Gastroesophageal sphincter (tissue), 4 donors: Measurements from ENCODE around the gene BTBD2. TPM values are rescaled to one million over a fixed set of nuclear protein-coding genes. Genes with fewer than 3 reads are reported as not detected.

Source experiments
- ATAC-seq: fragments of 150-250 bp; one replicate; pipeline ENCODE4 v1.9.1; 2016; ENCODE audit warnings: mild to moderate bottlenecking, moderate library complexity
- H3K27ac ChIP-seq, 4 donors: fragments of 200-600 bp; sonication (generic) in 3 of 4; 1 replicate in 3 of 4; 2 replicates in 1 of 4; pipeline ENCODE4 v1.5.1; 2016 to 2019
- H3K27me3 ChIP-seq: fragments of 200-600 bp; sonication (generic); one replicate; pipeline ENCODE4 v1.5.1; 2019
- H3K36me3 ChIP-seq, 2 donors: fragments of 200-600 bp; sonication (generic); one replicate each; pipeline ENCODE4 v1.5.1; 2019; ENCODE audit warnings: control low read depth in 1 of 2
- H3K4me1 ChIP-seq, 3 donors: fragments of 200-600 bp; sonication (generic); 1 replicate in 2 of 3; 2 replicates in 1 of 3; pipeline ENCODE4 v1.5.1; 2016 to 2019; ENCODE audit warnings: control low read depth in 2 of 3
- H3K4me3 ChIP-seq, 2 donors: fragments of 200-600 bp; sonication (generic); one replicate each; pipeline ENCODE4 v1.5.1; 2019; ENCODE audit warnings: mild to moderate bottlenecking in 1 of 2, moderate library complexity in 1 of 2
- H3K9me3 ChIP-seq, 3 donors: fragments of 200-600 bp; sonication (generic); one replicate each; pipeline ENCODE4 v1.5.1; 2017 to 2019; ENCODE audit warnings: control low read depth in 2 of 3
- EP300 ChIP-seq: sonication (generic); formaldehyde crosslinking; IDR thresholded peaks from one replicate; pipeline ENCODE4 v1.6.1; 2017; ENCODE audit warnings: antibody characterized with exemption, mild to moderate bottlenecking
- POLR2A ChIP-seq, 2 donors: fragments of 450-650 bp; IDR thresholded peaks; one replicate each; pipeline ENCODE4 v1.6.1; 2017; ENCODE audit warnings: antibody characterized with exemption in 2 of 2, mild to moderate bottlenecking in 2 of 2, moderate library complexity in 1 of 2
- POLR2AphosphoS5 ChIP-seq: sonication (generic); formaldehyde crosslinking; IDR thresholded peaks from one replicate; pipeline ENCODE4 v1.6.1; 2017; ENCODE audit warnings: antibody characterized with exemption
- WGBS, 2 donors: methylation state at CpG; one replicate each; pipeline ENCODE4 v1.1.5; 2018; ENCODE audit warnings: low coverage in 1 of 2; 5-methylcytosine and 5-hydroxymethylcytosine counted together
- total RNA-seq, 4 donors: library from RNA; depleted of rRNA; stranded (reverse); fragments of >200 nt; gene quantifications; one replicate each; pipeline ENCODE4 v1.1.0, GENCODE V29; 2016
- TF ChIP-seq, protein P1 (sequence below), 4 experiments: fragments of 200-600 bp in 2 of 4; fragments of 450-650 bp in 2 of 4; sonication (generic) in 1 of 4; IDR thresholded peaks; one replicate each; pipeline ENCODE4 v1.5.1; 2017 to 2019; ENCODE audit warnings: antibody characterized with exemption in 4 of 4, mild to moderate bottlenecking in 2 of 4, moderate library complexity in 2 of 4

The BTBD2 gene
- total RNA-seq, 4 donors from 2014 or later = 44.0 to 125 (median 59.9) TPM

DNA sequence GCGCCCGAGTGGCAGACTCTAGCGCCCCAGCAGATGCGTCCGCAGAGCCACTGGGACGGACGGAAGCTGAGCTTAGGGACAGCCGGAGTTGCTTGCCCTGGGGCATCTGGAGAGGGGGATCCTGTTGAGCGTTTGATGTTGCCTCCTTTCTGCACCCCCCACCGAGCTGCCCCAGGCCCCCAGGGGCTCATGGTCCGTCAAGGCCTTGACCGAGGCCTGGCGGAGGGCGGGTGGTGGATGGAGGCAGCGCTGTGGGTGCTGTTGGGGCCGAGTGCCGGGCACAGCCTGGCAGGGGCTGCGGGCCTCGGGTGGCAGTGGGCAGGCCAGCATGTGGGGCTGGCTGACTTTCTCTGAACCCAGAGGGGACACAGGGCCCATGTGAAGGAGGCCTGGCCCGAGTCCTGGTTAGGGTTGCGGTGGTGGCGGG, 71.8 kb downstream of the BTBD2 start:
- ATAC-seq = no peak
- Histone ChIP-seq H3K27me3 (no peaks in the 10 kb centered on the region), H3K4me3 (no peak overlapping the region), H3K4me1 (peaks cover 0 to 55% (median 27%) of the 10 kb centered on the region in 3 donors), H3K27ac (peak overlapping the region in 2 of 4 donors; percentile 99 to 100), H3K36me3 (no peaks in the 10 kb centered on the region), H3K9me3 (no peaks in the 10 kb centered on the region)
- WGBS, 2 donors = 83% methylated on average over 4 of the region's 22 CpGs; no CpG with 5 or more reads in 1 of the 2 donors
- TF ChIP-seq EP300 (no peak), POLR2AphosphoS5 (no peak), POLR2A (IDR thresholded peaks at IDR 0.05) (no peak)
- TF ChIP-seq, protein P1, sequence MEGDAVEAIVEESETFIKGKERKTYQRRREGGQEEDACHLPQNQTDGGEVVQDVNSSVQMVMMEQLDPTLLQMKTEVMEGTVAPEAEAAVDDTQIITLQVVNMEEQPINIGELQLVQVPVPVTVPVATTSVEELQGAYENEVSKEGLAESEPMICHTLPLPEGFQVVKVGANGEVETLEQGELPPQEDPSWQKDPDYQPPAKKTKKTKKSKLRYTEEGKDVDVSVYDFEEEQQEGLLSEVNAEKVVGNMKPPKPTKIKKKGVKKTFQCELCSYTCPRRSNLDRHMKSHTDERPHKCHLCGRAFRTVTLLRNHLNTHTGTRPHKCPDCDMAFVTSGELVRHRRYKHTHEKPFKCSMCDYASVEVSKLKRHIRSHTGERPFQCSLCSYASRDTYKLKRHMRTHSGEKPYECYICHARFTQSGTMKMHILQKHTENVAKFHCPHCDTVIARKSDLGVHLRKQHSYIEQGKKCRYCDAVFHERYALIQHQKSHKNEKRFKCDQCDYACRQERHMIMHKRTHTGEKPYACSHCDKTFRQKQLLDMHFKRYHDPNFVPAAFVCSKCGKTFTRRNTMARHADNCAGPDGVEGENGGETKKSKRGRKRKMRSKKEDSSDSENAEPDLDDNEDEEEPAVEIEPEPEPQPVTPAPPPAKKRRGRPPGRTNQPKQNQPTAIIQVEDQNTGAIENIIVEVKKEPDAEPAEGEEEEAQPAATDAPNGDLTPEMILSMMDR (IDR thresholded peaks at IDR 0.05) = no peak

DNA sequence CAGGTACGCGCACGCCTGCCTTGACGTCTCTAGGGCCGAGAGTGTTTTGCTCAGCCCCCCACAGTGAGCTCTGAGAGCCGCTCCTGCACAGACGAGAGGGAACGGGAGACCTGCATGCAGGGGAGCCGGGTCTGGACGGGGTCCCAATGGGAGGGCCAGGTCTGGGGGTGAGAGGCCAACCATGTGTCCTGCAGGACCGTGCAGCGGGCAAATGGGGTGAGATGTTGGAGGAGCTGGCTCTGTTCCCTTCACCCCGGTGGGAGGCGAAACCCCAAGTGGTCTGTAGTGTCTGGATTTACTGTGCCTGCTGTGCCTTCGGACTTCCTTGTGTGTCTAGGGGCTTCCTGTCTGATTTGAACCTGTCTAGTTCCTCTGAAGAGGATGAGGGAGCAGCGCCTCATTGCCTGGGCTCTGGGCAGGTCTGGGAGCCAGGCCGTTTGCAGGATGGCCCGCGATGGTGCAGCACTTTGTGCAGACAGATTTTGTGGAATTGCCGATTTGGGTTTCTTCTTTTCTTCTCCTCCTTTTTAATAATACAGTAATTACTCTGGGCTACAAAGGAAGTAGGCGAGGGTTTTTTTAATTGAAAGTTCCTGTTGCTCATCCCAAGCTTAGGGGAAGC, 72.5 kb downstream of the BTBD2 start:
- H3K36me3 ChIP-seq = no peaks in the 10 kb centered on the region
- no peak for ATAC-seq
- H3K27me3 ChIP-seq = no peaks in the 10 kb centered on the region
- peaks cover 0 to 55% (median 27%) of the 10 kb centered on the region in 3 donors for H3K4me1 ChIP-seq
- H3K4me3 ChIP-seq = peak overlapping the region; percentile 65 to 91
- TF ChIP-seq POLR2A (IDR thresholded peaks at IDR 0.05) (no peak), EP300 (no peak), POLR2AphosphoS5 (no peak)
- TF ChIP-seq, protein P1 (IDR thresholded peaks at IDR 0.05) = no peak
- 67 to 100% methylated on average over 1 of the region's 21 CpGs for WGBS, 2 donors
- H3K9me3 ChIP-seq = no peaks in the 10 kb centered on the region
- H3K27ac ChIP-seq = peak overlapping the region in 3 of 4 donors; percentile 99 to 100 (median 99)

DNA sequence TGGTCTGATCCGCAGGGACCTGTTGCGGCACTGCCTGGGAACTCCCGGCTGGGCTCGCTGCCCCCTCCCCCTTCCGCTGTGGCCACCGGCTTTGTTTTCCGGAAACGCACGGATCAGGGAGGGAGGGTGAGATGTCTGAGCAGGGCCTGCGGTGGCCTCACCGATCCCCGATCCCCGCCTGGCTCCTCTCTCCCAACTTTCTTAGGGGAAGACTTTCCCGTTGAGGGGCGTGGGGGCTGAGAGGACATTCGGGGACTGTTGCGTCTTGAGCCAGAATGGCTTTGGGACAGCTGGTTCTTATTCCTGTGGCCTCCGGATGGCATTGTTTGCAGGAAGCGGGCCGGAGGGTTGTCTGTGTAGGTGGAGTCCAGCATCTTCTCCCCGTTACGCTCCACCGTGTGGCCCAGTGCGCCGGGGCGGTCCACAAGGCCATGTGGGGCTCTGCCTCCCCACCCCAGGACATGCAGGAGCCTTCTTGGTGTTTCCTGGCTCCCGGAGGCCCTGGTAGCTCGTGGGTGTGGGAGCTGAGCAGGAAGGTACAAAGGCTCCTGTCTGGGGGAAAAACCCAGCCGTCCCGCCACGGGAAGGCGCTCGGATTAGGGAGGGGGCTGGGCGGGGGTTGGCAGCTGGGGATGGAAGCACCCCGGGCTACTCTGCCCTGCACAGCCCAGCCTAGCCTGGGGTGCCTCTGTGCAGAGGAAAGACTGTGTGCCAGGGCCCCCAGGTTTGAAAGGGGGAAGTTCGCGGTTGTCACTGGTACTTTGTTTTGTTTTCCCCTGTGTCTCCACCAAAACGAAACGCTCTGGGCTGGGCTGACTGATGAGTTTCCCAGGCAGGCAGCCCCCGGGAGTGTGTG, 73.2 kb downstream of the BTBD2 start:
- Histone ChIP-seq H3K9me3 (no peaks in the 10 kb centered on the region), H3K27me3 (no peaks in the 10 kb centered on the region), H3K4me3 (peak overlapping the region; percentile 65 to 91), H3K4me1 (peaks cover 0 to 55% (median 27%) of the 10 kb centered on the region in 3 donors), H3K36me3 (no peaks in the 10 kb centered on the region), H3K27ac (peak overlapping the region; percentile 44 to 100 (median 99))
- ATAC-seq = peak; percentile 27
- WGBS, 2 donors = 0 to 30% methylated on average over 1 to 2 of the region's 40 CpGs
- TF ChIP-seq, protein P1 (IDR thresholded peaks at IDR 0.05) = no peak
- TF ChIP-seq POLR2AphosphoS5 = peak; percentile 60
- no peak for TF ChIP-seq POLR2A (IDR thresholded peaks at IDR 0.05)

DNA sequence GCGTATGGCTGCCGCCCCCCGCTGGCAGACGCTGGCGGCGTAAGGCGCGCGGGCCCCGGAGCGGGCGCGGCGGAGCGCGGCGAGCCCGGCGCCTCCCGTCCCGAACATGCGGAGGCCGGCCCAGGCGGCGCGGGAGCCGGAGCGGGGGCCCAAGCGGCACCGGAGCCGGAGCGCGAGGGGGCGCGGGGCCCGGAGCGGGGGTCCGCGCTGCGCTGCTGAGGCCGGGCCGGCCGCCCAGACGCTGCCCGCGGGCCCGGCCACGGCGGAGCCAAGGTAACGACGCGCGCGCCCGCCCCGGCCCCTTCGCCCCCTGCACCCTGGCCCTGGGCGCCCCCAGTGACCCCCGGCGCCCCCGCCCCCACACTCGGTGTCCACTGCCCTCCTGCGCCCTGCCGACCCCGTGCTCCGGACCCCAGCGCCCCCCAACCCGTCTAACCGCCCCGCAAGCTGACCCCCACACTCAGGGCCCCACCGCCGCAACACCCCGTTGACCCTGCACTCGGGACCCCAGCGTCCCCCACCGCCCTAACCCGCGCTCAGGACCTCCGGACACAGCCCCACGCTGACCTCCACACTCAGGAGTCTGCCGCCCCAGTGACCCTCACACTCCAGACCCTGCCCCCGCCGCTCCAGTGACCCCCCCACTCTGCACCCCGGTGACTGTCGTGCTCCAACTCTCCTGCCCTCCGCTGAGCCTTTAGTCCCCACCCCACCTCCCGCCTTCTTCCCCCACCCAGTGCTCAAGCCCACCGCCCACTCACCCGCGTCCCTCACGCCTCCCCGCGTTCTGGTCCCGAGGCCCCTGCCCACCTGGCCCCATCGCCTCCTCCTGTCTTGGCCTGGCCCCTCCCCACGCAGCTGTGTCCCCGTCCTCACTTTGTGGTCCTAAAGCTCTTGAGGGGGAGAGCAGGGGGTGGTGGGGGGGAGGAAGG, 74.1 kb downstream of the BTBD2 start, which contains the start of gene CSNK1G2:
Gene CSNK1G2, plus strand, starts transcription at position 27 of the 932 bp plus-strand sequence. CDS start 28,601 bp downstream, outside the sequence.
- peak in 1 of 2 donors; percentile 63 for TF ChIP-seq POLR2A (IDR thresholded peaks at IDR 0.05)
- TF ChIP-seq, protein P1 (IDR thresholded peaks at IDR 0.05) = peak in 2 of 4 experiments; percentile 49 to 56
- no peak for TF ChIP-seq POLR2AphosphoS5
- TF ChIP-seq EP300 = no peak
- Histone ChIP-seq H3K36me3 (no peaks in the 10 kb centered on the region), H3K9me3 (no peaks in the 10 kb centered on the region), H3K27me3 (no peaks in the 10 kb centered on the region), H3K27ac (peak within 1 kb of the TSS; percentile 92 to 100 (median 99)), H3K4me1 (peaks cover 0 to 55% (median 27%) of the 10 kb centered on the region in 3 donors), H3K4me3 (peak within 1 kb of the TSS; percentile 65 to 91)
- WGBS, 2 donors = 0% methylated on average over 9 of the region's 97 CpGs; no CpG with 5 or more reads in 1 of the 2 donors
- ATAC-seq = peak; percentile 19
